ENCODE data around the gene LAMC3. TPM values are rescaled to one million over a fixed set of nuclear protein-coding genes. Genes with fewer than 3 reads are reported as not detected.

Gene LAMC3
- total and polyA plus RNA-seq, 2 donors from 2014 or later: 13.4 to 13.8 TPM

- FAIRE-seq: no peak
- no peak overlapping the region for H3K27ac ChIP-seq (ENCODE audit: low read depth in 2 of 2, low read length in 2 of 2)
- no peak for DNase-seq
- intact Hi-C loops (cut with DNase I): no loop called here
- H3K9me3 ChIP-seq (ENCODE audit: control insufficient read depth in 2 of 3, insufficient read depth in 1 of 3, low read length in 3 of 3): no peaks in the 10 kb centered on the region
- no peaks in the 10 kb centered on the region for H3K4me1 ChIP-seq (ENCODE audit: control insufficient read depth in 2 of 3, insufficient read depth in 2 of 3, low read depth in 1 of 3, low read length in 3 of 3)
- no peaks in the 10 kb centered on the region for H3K36me3 ChIP-seq (ENCODE audit: control insufficient read depth in 2 of 3, insufficient read depth in 3 of 3, low read length in 3 of 3)
- TF ChIP-seq, protein P1, sequence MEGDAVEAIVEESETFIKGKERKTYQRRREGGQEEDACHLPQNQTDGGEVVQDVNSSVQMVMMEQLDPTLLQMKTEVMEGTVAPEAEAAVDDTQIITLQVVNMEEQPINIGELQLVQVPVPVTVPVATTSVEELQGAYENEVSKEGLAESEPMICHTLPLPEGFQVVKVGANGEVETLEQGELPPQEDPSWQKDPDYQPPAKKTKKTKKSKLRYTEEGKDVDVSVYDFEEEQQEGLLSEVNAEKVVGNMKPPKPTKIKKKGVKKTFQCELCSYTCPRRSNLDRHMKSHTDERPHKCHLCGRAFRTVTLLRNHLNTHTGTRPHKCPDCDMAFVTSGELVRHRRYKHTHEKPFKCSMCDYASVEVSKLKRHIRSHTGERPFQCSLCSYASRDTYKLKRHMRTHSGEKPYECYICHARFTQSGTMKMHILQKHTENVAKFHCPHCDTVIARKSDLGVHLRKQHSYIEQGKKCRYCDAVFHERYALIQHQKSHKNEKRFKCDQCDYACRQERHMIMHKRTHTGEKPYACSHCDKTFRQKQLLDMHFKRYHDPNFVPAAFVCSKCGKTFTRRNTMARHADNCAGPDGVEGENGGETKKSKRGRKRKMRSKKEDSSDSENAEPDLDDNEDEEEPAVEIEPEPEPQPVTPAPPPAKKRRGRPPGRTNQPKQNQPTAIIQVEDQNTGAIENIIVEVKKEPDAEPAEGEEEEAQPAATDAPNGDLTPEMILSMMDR (IDR thresholded peaks at IDR 0.05; ENCODE audit: borderline replicate concordance, extremely low read depth, insufficient read depth): no peak
- H3K4me3 ChIP-seq (ENCODE audit: low read length in 3 of 3): no peak overlapping the region
- H3K9ac ChIP-seq (ENCODE audit: low read length in 3 of 3): no peak overlapping the region
- no peaks in the 10 kb centered on the region for H3K27me3 ChIP-seq (ENCODE audit: control insufficient read depth, insufficient read depth, low read length)
Observed at GRCh38 chr9:131001021-131001420, 8.0 kb upstream of the LAMC3 start.

- Histone ChIP-seq H3K27me3 (ENCODE audit: control insufficient read depth, insufficient read depth, low read length) (no peaks in the 10 kb centered on the region), H3K9ac (ENCODE audit: low read length in 3 of 3) (no peak overlapping the region), H3K9me3 (ENCODE audit: control insufficient read depth in 2 of 3, insufficient read depth in 1 of 3, low read length in 3 of 3) (no peaks in the 10 kb centered on the region), H3K4me3 (ENCODE audit: low read length in 3 of 3) (no peak overlapping the region), H3K4me1 (ENCODE audit: control insufficient read depth in 2 of 3, insufficient read depth in 2 of 3, low read depth in 1 of 3, low read length in 3 of 3) (no peaks in the 10 kb centered on the region), H3K36me3 (ENCODE audit: control insufficient read depth in 2 of 3, insufficient read depth in 3 of 3, low read length in 3 of 3) (no peaks in the 10 kb centered on the region), H3K27ac (ENCODE audit: low read depth in 2 of 2, low read length in 2 of 2) (no peak overlapping the region)
- intact Hi-C loops (cut with DNase I): no loop called here
- DNase-seq: no peak
- TF ChIP-seq, protein P1 (IDR thresholded peaks at IDR 0.05; ENCODE audit: borderline replicate concordance, extremely low read depth, insufficient read depth): no peak
- no peak for FAIRE-seq
Observed at GRCh38 chr9:131001990-131002389, 7.0 kb upstream of the LAMC3 start.

- H3K4me3 ChIP-seq (ENCODE audit: low read length in 3 of 3): no peak overlapping the region
- TF ChIP-seq, protein P1 (IDR thresholded peaks at IDR 0.05; ENCODE audit: borderline replicate concordance, extremely low read depth, insufficient read depth): no peak
- no peaks in the 10 kb centered on the region for H3K36me3 ChIP-seq (ENCODE audit: control insufficient read depth in 2 of 3, insufficient read depth in 3 of 3, low read length in 3 of 3)
- FAIRE-seq: no peak
- H3K27ac ChIP-seq (ENCODE audit: low read depth in 2 of 2, low read length in 2 of 2): no peak overlapping the region
- no peak overlapping the region for H3K9ac ChIP-seq (ENCODE audit: low read length in 3 of 3)
- H3K27me3 ChIP-seq (ENCODE audit: control insufficient read depth, insufficient read depth, low read length): no peaks in the 10 kb centered on the region
- H3K9me3 ChIP-seq (ENCODE audit: control insufficient read depth in 2 of 3, insufficient read depth in 1 of 3, low read length in 3 of 3): no peaks in the 10 kb centered on the region
- no peaks in the 10 kb centered on the region for H3K4me1 ChIP-seq (ENCODE audit: control insufficient read depth in 2 of 3, insufficient read depth in 2 of 3, low read depth in 1 of 3, low read length in 3 of 3)
- DNase-seq: no peak
- intact Hi-C loops (cut with DNase I): no loop called here
Observed at GRCh38 chr9:131006601-131007000, 2.4 kb upstream of the LAMC3 start.

DNA sequence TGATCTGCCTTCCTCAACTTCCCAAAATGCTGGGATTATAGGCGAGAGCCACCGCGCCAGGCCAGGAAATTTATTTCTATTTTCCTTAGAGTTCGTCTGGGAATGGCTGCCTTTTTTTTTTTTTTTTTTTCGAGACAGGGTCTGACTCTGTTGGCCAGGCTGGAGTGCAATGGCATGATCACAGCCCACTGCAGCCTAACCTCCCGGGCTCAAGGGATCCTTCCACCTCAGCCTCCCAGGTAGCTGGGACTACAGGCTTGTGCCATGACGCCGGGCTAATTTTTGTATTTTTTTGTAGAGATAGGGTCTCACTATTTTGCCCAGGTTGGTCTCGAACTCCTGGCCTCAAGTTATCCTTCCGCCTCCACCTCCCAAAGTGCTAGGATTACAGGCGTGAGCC, 888 bp upstream of the LAMC3 start:
- no peak overlapping the region for H3K4me3 ChIP-seq (ENCODE audit: low read length in 3 of 3)
- DNase-seq (peak in 1 of 5 donors; percentile 23), FAIRE-seq (no peak)
- intact Hi-C loops (cut with DNase I): no loop called here
- H3K27ac ChIP-seq (ENCODE audit: low read depth in 2 of 2, low read length in 2 of 2): no peak overlapping the region
- no peaks in the 10 kb centered on the region for H3K9me3 ChIP-seq (ENCODE audit: control insufficient read depth in 2 of 3, insufficient read depth in 1 of 3, low read length in 3 of 3)
- TF ChIP-seq, protein P1 (IDR thresholded peaks at IDR 0.05; ENCODE audit: borderline replicate concordance, extremely low read depth, insufficient read depth): no peak
- H3K36me3 ChIP-seq (ENCODE audit: control insufficient read depth in 2 of 3, insufficient read depth in 3 of 3, low read length in 3 of 3): no peaks in the 10 kb centered on the region
- no peaks in the 10 kb centered on the region for H3K27me3 ChIP-seq (ENCODE audit: control insufficient read depth, insufficient read depth, low read length)
- H3K9ac ChIP-seq (ENCODE audit: low read length in 3 of 3): no peak overlapping the region
- no peaks in the 10 kb centered on the region for H3K4me1 ChIP-seq (ENCODE audit: control insufficient read depth in 2 of 3, insufficient read depth in 2 of 3, low read depth in 1 of 3, low read length in 3 of 3)

All from kidney (tissue), 14 donors.